ENCODE data around the gene SGMS1.
"Not testable (repeated sequence)": the region's sequence is repeated elsewhere in the genome, so short reads cannot be mapped to it uniquely, and the experiment has no call there.

Gene SGMS1

DNA sequence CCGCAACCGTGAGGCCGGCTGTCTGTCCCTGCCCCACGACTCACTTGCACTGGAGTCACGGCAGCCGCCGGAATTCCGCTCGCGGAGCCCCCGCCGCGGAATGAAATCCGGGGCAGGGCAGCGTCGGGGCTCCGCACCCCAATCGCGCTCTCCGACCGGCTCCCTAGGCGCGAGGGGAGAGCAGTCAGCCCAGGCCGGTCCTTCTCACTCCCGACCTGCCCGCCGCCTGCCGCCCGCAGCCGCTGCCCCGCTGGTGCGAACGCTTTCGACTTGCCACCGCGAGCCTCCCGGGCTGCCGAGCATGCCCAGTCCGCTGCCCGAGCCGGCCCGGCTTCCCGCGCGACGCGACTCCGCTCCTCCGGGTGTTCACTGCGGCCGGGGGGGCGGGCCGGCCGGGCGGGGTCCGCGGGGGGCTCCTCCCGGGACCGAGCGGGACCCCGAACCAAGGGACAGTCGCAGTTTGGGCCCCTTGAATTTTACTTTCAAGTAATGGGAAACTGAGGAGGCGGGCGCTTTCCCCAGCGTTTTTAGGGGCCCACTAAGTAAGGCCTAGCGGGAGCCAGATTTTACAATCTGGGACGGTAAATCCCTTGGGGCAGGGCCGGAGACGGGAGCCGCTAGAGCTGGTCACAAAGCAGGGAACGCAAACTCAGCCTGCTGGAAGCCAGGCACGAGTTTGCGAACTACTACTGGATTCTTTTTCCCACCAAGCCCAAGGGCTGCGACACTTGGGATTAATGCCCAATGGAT, at the start of gene SGMS1:
SGMS1 (minus strand) TSS at position 294 of the 750 bp plus-strand sequence. CDS start 279,842 bp downstream, outside the sequence.
- peak; percentile 67 to 71 for DNase-seq (ENCODE audit: low read depth in 2 of 2)

DNA sequence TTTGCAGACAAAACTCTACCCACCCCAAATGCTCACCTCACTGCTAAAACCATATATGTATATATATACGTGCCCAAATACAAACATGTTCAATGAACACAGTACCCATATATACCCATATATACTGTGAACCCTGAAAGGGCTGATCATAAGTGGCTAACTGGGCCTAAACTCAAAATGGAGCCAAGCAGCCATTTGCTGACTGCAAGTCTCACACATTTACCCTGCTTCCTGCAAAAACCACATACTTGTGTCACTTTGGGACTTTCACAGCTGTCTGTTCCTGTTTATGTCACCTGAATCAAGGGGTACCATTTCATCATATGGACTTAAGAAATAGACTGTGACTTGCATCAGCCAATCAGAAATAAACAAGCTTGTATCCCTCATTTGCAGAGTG, 48.4 kb upstream of the SGMS1 start:
- not testable (repeated sequence) for DNase-seq (ENCODE audit: low read depth in 2 of 2)

DNA sequence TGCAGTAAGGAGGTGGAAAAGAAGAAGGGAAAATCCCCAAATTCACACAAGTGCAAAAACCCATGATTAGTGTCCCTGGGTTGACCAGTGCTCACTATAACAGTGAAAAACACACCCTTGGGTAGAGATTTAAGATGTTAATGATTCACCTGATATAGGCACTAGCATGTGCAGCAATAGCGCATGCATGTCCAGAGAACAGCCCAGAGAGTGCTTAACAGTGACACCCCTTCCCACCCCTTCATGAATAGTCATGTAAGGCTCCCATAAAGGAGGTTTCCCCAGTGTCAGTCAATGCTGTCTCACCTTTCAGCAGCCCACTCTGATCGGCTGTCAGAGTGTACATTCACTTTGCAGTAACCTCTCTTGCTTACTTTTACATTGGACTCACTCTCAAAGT, 47.9 kb upstream of the SGMS1 start:
- not testable (repeated sequence) for DNase-seq (ENCODE audit: low read depth in 2 of 2)

DNA sequence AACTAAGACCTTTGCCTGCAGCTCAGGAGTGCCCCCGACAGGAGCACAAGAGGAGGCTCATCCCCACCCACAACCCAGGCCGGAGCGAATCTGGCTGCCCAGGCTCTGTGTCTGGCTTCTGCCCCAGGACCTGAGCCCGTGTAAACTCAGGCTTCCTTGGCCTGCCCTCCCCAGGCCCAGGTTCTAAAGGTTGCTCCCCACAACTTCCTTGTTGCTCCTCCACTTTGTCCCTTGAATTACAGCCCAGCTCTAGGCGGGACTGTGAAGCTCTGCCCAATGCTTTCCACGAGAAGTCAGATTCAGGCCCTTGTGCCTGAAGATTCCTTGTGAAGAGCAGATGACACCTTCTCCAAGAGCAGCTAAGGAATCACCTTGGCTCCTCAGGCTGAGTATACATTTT, 46.2 kb upstream of the SGMS1 start:
- not testable (repeated sequence) for DNase-seq (ENCODE audit: low read depth in 2 of 2)

DNA sequence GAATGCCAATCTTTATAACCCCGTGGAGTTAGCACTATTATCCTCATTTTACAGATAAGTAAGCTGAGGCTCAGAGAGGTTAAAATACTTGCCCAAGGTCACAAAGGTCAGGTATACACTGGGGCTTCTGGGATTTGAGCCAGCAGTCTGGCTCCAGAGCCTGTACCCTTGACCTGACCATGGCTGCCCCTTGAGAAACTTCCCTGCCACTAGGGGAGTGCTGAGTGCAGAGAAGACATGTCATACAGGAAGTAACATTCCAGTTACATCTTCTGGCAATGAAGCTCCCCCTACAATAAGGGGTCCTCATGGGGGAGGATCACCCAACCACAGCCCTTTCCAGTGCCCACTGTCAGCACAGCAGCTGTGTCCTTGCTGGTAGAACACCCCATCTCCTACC, 43.6 kb upstream of the SGMS1 start:
- not testable (repeated sequence) for DNase-seq (ENCODE audit: low read depth in 2 of 2)

DNA sequence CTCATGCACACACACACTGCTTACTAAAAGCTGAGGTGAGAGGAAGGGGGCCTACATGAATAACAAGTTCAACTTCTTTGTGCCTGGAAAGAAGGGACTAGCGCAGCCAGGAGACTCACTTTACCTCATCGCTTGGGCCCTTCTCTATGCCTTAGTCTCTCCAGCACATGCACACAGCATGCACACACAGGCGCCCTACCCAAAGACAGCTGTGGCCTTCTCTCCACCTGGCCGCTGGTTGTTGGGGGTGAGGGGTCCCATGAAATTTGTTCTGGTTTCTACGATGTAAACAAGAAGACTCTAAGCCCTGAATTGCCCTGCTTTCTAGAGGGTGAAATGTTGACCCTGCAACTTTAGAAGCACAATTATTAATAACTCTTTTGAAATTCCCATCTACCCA, 38.7 kb upstream of the SGMS1 start:
- not testable (repeated sequence) for DNase-seq (ENCODE audit: low read depth in 2 of 2)

DNA sequence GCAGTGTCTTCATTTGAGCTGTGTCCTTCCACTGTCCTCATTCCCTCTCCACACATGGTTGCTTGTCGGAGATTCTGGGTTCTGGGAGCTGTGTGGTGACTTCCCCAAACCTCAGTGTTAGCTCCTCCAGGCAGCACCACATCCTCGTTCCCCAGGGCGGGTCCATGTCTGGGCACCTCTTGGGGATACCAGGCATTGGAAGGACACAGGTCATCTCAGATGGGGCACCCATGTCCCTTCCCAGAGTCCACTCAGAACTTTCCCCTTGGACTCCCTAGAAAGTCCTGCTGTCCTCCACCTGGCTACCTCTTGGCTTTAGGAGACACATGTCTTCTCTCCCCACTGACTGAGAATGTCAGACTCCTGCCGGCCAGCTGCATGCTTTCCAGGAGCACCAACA, 37.8 kb upstream of the SGMS1 start:
- not testable (repeated sequence) for DNase-seq (ENCODE audit: low read depth in 2 of 2)

DNA sequence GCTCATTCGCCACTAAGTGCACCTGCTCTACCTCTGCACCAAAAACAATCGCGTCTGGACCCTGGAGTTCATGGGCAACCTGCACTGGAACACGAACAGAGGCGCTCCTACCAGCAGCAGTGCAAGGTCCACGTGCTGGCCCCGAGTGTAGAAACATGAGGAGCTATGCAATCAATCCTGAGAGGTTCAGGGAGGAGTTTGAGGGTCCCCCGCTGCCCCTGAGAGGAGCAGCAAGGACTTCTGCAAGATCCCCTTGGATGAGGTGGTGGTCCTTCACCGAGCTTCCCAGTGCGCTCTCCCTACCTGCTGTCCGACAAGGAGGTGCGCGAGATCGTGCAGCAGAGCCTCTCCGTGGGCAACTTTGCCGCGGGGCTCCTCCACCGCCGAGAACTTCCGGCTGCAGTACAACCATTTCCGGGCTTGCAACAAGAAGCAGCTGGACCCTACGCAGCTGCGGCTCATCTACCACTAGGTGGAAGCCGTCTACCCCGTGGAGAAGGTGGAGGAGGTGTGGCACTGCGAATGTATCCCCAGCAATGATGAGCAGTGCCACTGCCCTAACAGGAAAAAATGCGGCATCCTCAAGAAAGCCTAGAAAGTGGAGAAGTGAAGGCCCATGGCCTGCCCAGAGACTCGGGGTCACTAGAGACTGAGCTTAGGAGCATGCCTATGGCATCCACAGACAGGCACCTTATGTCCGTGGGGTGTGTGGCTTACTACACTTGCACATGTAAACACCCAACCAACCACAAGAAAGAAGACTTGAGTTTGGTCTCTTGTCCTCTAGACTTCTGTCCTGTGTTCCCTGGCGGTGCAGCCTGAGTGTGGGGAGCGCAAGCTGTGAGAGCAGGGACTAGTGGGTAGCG, 36.3 kb upstream of the SGMS1 start:
- DNase-seq (ENCODE audit: low read depth in 2 of 2) = not testable (repeated sequence)

DNA sequence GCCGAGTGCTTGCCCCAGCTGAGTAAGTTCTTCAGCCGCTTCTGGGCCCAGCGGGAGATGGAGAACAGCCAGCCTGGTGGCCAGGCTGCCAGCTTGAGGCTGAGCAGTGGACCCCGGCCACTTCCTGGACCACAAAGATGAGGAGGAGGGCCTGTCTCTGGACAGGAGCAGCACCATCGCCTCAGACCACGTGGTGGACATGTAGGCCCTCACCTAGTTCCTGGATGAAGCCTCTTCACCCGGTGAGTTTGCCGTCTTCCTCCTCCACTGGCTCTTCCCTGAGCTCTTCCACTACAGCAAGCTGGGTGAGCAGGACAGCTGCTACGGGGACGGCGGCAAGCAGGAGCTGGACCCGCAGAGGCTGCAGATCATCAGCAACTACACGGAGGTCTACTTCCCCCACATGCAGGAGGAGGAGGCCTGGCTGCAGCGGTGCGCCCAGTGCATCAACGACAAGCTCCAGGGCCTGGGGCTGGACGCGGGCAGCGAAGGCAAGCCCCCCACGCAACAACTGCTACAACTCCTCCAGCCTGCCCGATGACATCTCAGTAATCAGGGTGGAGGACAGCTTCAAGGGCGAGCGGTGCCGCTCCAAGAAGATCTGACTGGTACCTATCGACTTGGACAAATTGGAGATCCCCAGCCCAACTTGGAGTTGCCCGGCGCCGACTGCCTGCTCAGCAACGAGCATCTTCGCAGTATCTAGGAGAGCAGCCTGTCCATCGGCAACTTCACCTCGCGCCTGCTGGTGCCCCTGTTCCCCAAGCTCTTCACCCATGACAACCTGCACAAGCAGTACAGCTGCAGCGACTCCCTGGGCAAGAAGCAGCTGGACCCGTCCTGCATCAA, 35.5 kb upstream of the SGMS1 start:
- not testable (repeated sequence) for DNase-seq (ENCODE audit: low read depth in 2 of 2)

DNA sequence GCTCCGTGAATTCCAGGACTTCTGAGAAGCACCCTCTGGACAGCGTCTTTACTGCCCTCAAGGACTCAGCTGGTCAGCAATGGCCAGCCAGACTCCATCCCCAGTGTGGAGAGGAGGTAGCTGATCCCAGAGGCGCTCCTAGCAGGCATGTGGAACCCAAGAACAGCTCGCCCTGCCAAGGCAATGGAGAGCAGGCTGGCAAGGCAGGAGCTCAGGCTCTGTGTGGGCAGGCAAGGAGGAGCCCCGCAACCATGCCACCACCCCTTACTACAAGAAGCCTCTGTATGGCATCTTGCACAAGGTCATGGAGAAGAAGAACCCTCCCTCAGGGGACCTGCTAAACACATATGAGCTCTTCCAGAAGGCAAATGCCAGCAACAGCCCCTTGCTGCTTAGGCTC, 34.4 kb upstream of the SGMS1 start:
- no peak for DNase-seq (ENCODE audit: low read depth in 2 of 2)

DNA sequence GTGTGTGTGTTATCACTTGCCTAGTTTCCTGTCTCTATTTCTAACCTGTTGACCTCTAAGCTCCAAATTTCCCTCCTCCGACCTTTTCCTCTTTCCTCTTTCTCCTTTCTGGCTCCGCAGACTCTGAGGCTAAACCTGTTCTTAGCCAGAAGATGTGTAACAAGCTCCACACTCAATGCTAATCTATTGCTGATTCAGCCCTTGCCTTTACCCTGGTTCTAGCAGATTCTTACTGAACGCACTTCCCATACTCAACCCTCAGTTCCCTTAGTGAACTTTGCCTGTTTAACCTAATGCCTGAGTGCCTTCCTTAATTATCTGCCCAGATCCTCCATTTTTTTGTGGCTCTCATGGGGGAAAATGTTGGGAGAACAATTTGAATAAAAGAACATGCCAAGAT, 30.0 kb upstream of the SGMS1 start:
- DNase-seq (ENCODE audit: low read depth in 2 of 2) = no peak

DNA sequence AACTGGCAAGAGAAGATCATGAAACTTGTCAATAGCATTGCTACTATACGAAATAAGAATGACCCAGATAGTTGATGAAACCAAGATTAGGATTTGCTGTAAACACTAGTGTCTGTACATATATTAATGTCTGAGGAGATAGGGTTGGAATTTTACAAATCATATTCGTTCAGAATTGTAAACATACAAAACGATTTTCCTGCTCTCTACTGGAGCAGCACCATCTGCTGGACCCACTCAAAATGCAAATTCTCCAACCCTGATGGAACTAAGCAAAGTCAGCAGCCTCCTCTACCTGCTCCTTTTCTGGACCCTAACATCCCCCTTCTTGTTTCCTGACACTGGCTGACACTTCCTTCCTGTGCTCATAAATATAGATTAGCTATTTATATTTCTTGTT, 29.4 kb upstream of the SGMS1 start:
- DNase-seq (ENCODE audit: low read depth in 2 of 2) = no peak

DNA sequence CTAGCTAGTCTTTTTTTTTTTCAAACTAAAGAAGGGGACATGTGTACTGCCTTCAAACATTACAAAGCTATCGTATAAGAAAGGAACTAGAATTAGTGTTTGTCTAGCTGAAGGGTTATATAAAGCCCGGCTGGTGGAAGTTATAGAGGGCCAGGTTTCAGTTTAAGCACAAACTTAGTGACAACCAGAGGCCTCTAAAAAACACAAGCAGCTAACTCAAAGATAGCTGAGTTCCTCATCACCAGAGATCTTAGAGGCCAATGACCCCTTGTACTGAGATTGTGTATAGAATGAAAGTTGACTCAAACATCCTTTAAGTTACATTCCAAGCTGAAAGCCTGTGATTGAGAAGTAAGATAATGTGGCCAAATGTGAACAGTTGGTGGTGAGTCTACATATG, 28.1 kb upstream of the SGMS1 start:
- no peak for DNase-seq (ENCODE audit: low read depth in 2 of 2)

DNA sequence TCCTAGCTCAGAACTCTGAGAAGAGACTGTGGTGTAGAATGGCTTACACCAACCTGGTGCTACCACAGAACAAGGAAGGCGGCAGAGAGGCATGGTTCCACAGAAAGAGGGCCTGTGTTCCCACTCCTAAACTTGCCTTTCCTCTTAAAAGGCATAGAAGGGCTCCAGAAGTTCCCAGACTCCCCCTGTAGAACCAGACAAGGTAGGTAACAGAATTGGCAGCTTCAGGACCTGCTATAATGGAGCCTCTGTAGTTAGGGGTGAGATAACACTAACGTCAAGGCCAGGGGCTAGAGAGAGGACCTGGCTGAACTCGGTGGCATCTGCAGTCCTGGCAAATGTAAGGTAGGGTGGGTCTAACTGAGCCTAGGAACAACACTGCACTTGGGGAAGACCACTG, 26.7 kb upstream of the SGMS1 start:
- no peak for DNase-seq (ENCODE audit: low read depth in 2 of 2)

DNA sequence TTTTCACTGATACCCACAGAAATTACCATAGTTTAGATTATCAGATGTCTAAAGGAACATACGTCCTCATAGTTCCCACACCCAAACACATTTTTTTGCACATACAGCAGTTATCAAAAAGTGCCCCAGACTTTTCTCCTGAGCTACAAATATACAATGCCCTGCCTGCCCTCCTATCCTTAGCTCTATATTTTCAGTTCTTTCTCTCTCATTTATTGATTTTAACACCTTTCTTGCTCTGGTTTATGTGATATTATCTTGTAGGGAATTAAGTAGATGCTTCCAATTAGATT, 25.1 kb upstream of the SGMS1 start:
- no peak for DNase-seq (ENCODE audit: low read depth in 2 of 2)

DNA sequence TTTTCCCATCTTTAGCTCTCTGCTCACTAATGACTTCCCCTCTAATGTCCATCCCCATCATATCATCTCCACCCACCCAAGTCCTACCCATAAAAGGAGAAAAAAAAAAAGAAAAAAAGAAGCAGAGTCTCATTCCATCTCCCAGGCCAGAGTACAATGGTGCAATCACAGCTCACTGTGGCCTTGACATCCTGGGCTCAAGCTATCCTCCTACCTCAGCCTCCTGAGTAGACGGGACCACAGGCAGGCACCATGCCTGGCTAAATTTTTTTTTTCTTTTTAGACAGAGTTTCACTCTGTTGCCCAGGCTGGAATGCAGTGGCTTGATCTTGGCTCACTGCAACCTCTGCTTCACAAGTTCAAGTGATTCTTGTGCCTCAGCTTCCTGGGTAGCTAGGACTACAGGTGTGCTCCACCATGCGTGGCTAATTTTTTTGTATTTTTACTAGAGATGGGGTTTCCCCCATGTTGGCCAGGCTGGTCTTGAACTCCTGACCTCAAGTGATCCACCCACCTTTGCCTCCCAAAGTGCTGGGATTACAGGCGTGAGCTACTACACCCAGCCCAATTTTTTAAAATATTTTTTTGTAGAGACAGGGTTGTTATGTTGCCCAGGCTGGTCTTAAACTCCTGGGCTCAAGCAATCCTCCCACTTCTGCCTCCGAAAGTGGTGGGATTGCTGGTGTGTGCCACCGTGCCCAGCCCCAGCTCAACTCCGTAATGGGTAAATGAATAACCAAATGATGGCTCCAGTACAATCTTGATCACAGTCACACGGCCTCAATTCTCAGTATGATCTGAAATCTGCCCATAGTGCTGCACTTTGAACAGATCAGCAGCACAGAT, 24.6 kb upstream of the SGMS1 start:
- no peak for DNase-seq (ENCODE audit: low read depth in 2 of 2)

DNA sequence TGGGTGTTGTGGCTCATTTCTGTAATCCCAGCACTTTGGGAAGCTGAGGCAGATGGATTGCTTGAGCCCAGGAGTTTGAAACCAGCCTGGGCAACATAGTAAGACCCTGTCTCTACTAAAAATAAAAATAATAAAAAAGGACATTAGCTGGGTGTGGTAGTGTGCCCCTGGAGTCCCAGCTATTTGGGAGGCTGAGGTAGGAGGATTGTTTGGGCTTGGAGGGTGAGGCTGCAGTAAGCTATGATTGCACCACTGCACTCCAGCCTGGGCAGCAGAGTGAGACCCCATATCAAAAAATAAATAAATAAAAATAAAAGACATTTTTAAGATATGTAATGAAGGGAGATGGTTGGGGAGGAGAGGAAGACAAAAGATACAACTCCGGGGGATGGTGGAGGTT, 23.6 kb upstream of the SGMS1 start:
- DNase-seq (ENCODE audit: low read depth in 2 of 2) = not testable (repeated sequence)

DNA sequence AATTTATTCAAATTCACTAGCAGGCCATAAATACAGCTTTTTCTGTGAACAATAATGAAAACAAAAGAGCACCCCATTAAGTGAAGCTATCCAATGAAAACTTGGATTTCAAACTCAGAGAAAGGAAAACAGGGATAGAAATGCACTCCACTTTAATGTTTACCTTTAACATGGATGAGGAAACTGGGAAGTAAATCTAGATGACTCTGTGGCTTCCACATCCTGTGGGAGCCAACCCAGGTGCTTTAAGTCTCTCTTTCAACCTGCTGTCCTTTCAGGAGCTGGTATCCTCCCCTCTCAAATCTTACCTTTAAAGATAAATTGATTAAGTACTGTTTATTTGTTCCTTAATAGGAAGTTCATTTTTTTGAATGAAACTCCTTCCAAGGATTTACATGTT, 21.5 kb upstream of the SGMS1 start:
- no peak for DNase-seq (ENCODE audit: low read depth in 2 of 2)

DNA sequence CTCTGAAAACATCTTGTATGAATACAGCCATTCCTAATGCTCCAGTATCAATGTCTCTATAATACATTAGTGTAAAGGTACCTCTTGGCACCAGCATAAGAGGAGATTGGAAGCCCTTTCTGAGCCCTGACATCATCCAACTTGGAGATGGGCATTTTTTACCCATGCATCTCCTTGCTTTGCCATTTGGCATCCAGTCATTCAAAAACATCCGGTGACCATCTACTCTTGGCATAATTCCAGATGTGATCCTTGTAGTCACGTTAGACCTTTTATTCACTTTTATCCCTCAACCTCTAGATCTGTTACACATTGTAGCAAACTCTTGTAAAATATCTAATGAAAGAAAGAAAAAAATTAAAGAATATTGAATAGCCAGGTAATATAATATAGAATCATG, 17.9 kb upstream of the SGMS1 start:
- no peak for DNase-seq (ENCODE audit: low read depth in 2 of 2)

DNA sequence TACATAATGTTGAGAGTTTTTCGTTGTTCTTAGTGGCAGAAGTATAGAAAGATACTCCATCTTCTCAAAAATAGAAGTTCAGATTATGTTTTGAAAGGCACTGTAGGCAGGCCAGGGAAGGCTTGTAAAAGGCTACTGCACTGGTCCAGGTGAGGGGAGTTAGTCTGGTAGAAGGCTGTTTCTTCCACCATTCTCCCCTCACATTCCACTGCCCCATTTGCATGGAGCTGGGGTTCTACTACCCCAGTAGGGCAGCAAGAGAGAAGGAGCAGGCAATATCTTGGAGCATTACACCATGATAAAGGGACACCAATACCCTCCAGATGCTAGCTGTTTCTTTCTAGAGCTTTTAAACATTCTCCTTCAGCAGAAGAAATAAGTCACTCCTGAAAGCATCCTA, 16.5 kb upstream of the SGMS1 start:
- no peak for DNase-seq (ENCODE audit: low read depth in 2 of 2)
